K562 (cell line): ENCODE data around the gene NEDD4L. TPM values are rescaled to one million over a fixed set of nuclear protein-coding genes. Genes with fewer than 3 reads are reported as not detected.

Experiments used
- CAMTA2 ChIP-seq: fragments of 250-450 bp; sonication (Bioruptor Pico); conservative IDR thresholded peaks from 2 replicates; pipeline ENCODE4 v1.5.1; 2022
- FOXM1 ChIP-seq, 2 experiments: fragments of 450-650 bp in 1 of 2; sonication (generic) in 1 of 2; formaldehyde crosslinking in 1 of 2; IDR thresholded peaks; 2 replicates each; pipeline versions ENCODE4 v1.6.1 to v1.9.0; 2017 to 2022; ENCODE audit warnings: low read depth in 2 of 2, mild to moderate bottlenecking in 2 of 2, missing genetic modification reagents in 1 of 2, moderate library complexity in 1 of 2
- MAFG ChIP-seq: fragments of 450-650 bp; conservative IDR thresholded peaks from 2 replicates; pipeline ENCODE4 v1.6.1; 2016; ENCODE audit warnings: missing genetic modification characterization, missing compliant biosample characterization
- RNF219 ChIP-seq: fragments of 250-450 bp; sonication (Bioruptor Pico); IDR thresholded peaks from 2 replicates; pipeline ENCODE4 v1.5.0; 2022; ENCODE audit warnings: mild to moderate bottlenecking
- WHSC1 ChIP-seq: IDR thresholded peaks from one replicate; pipeline ENCODE4 v1.6.1; 2012; ENCODE audit warnings: low read length, control low read depth, inconsistent platforms
- ZNF407 ChIP-seq: fragments of 450-650 bp; IDR thresholded peaks from 2 replicates; pipeline ENCODE4 v1.6.1; 2016; ENCODE audit warnings: low read depth
- ZNF551 ChIP-seq: fragments of 250-450 bp; sonication (Bioruptor Pico); IDR thresholded peaks from 2 replicates; pipeline ENCODE4 v1.5.0; 2021; ENCODE audit warnings: mild to moderate bottlenecking, moderate library complexity
- polyA plus RNA-seq, 8 experiments: library from polyadenylated mRNA; depleted of rRNA in 4 of 8; stranded (reverse) in 5 of 8; unstranded in 3 of 8; fragments of >200 nt; fragmentation: Nextera tagmentation in 2 of 8; fragmentation: Illumina TruSeq in 1 of 8; extraction: Ambion mirVana in 2 of 8; extraction: Trizol in 1 of 8; gene quantifications; 2 replicates each; pipeline versions ENCODE4 v1.2.1 to v1.2.3, GENCODE V29; 2011 to 2014; ENCODE audit warnings: inconsistent platforms in 1 of 8, missing spikeins in 1 of 8
- total RNA-seq, 7 experiments: library from RNA; depleted of rRNA in 6 of 7; stranded (reverse); fragments of >200 nt in 6 of 7; fragmentation: Illumina TruSeq in 2 of 7; extraction: Trizol in 2 of 7; gene quantifications; 2 replicates each; pipeline versions ENCODE4 v1.2.1 to v1.2.3, GENCODE V29; 2011 to 2021; ENCODE audit warnings: low replicate concordance in 1 of 7

Gene NEDD4L
- total and polyA plus RNA-seq, 9 of the 15 experiments (the other 6 are each of a cell fraction or from before 2014, with no cell fraction given) = 8.1 to 33.4 (median 19.9) TPM

- TF ChIP-seq RNF219 = no peak
- no peak for TF ChIP-seq ZNF407
- no peak for TF ChIP-seq MAFG
- TF ChIP-seq ZNF551 = no peak
- TF ChIP-seq FOXM1 (IDR thresholded peaks at IDR 0.05; ENCODE audit: low read depth) = no peak
- TF ChIP-seq FOXM1 (CRISPR knock-in tag; IDR thresholded peaks at IDR 0.05; ENCODE audit: low read depth) = no peak
- TF ChIP-seq CAMTA2 (CRISPR knock-in tag) = no peak
- no peak for TF ChIP-seq WHSC1
Measured at GRCh38 chr18:58043491-58044369, at the start of gene NEDD4L (continued).
